MM.1S (cell line): ENCODE results near the gene LGR5.

Source experiments
- DNase-seq: peaks from one replicate; pipeline ENCODE4 v3.0.0-alpha.2; 2015
- H2AFZ ChIP-seq: fragments of 300-600 bp; sonication (generic); 2 replicates; pipeline ENCODE4 v1.6.0; 2016; ENCODE audit warnings: antibody characterized with exemption, low read length
- H3F3A ChIP-seq: fragments of 300-600 bp; sonication (generic); 2 replicates; pipeline ENCODE4 v1.6.1; 2016; ENCODE audit warnings: mild to moderate bottlenecking, antibody characterized with exemption, low read length, moderate library complexity, mixed read lengths; ENCODE audit not compliant: insufficient read depth
- H3K27ac ChIP-seq: fragments of 300-600 bp; sonication (generic); 2 replicates; pipeline ENCODE4 v1.5.1; 2016; ENCODE audit warnings: mild to moderate bottlenecking, low read length
- H3K27me3 ChIP-seq: fragments of 300-600 bp; sonication (generic); replicated peaks from 2 replicates; pipeline ENCODE4 v1.6.0; 2016; ENCODE audit warnings: low read length; ENCODE audit not compliant: insufficient read depth
- H3K36me3 ChIP-seq: fragments of 300-600 bp; sonication (generic); replicated peaks from 2 replicates; pipeline ENCODE4 v1.6.1; 2016; ENCODE audit warnings: mild to moderate bottlenecking, low read length, mixed read lengths; ENCODE audit not compliant: insufficient read depth
- H3K4me1 ChIP-seq: fragments of 300-600 bp; sonication (generic); 2 replicates; pipeline ENCODE4 v1.6.1; 2016; ENCODE audit warnings: low read length, mixed read lengths
- H3K4me2 ChIP-seq: fragments of 300-600 bp; sonication (generic); 2 replicates; pipeline ENCODE4 v1.6.0; 2016; ENCODE audit warnings: low read depth, low read length
- H3K4me3 ChIP-seq: fragments of 300-600 bp; sonication (generic); 2 replicates; pipeline ENCODE4 v1.5.1; 2016; ENCODE audit warnings: low read length, mixed read lengths
- H3K79me2 ChIP-seq: fragments of 300-600 bp; sonication (generic); 2 replicates; pipeline ENCODE4 v1.6.1; 2016; ENCODE audit warnings: mixed run types, low read length, mixed read lengths
- H3K9ac ChIP-seq: fragments of 300-600 bp; sonication (generic); 2 replicates; pipeline ENCODE4 v1.6.1; 2016; ENCODE audit warnings: low read length, mixed read lengths
- H3K9me2 ChIP-seq: fragments of 300-600 bp; sonication (generic); replicated peaks from 2 replicates; pipeline ENCODE4 v1.6.1; 2016; ENCODE audit warnings: mild to moderate bottlenecking, low read length, mixed read lengths; ENCODE audit not compliant: insufficient read depth
- H3K9me3 ChIP-seq: fragments of 300-600 bp; sonication (generic); replicated peaks from 2 replicates; pipeline ENCODE4 v1.6.1; 2016; ENCODE audit warnings: mild to moderate bottlenecking, low read length, mixed read lengths; ENCODE audit not compliant: insufficient read depth
- H4K20me1 ChIP-seq: fragments of 300-600 bp; sonication (generic); 2 replicates; pipeline ENCODE4 v1.6.1; 2016; ENCODE audit warnings: mild to moderate bottlenecking, low read length, moderate library complexity, mixed read lengths; ENCODE audit not compliant: insufficient read depth
- EZH2 ChIP-seq: fragments of 300-600 bp; sonication (generic); optimal IDR thresholded peaks from 2 replicates; pipeline ENCODE3; 2017; ENCODE audit warnings: low read depth, mild to moderate bottlenecking, antibody characterized with exemption, low read length, mixed read lengths
- EZH2phosphoT487 ChIP-seq: fragments of 300-600 bp; sonication (generic); IDR thresholded peaks from 2 replicates; pipeline ENCODE4 v1.6.1; 2018; ENCODE audit warnings: antibody characterized with exemption, low read length
- TF ChIP-seq, protein P1 (sequence below): fragments of 300-600 bp; sonication (generic); IDR thresholded peaks from 2 replicates; pipeline ENCODE4 v1.5.1; 2016; ENCODE audit warnings: antibody characterized with exemption, low read length, mixed read lengths

The LGR5 gene

GRCh38 chr12:71556875-71557274, 117.3 kb downstream of the LGR5 start:
- Histone ChIP-seq H3K36me3 (no peaks in the 10 kb centered on the region), H3K79me2 (no peaks in the 10 kb centered on the region), H3K4me3 (no peak overlapping the region), H2AFZ (no peak overlapping the region), H3K4me2 (no peak overlapping the region), H3K27me3 (no peaks in the 10 kb centered on the region), H3F3A (no peaks in the 10 kb centered on the region), H3K4me1 (no peaks in the 10 kb centered on the region), H4K20me1 (no peaks in the 10 kb centered on the region), H3K27ac (no peak overlapping the region), H3K9ac (no peak overlapping the region), H3K9me2 (no peaks in the 10 kb centered on the region), H3K9me3 (no peaks in the 10 kb centered on the region)
- DNase-seq: no peak
- TF ChIP-seq EZH2 (no peak), EZH2phosphoT487 (no peak)
- TF ChIP-seq, protein P1, sequence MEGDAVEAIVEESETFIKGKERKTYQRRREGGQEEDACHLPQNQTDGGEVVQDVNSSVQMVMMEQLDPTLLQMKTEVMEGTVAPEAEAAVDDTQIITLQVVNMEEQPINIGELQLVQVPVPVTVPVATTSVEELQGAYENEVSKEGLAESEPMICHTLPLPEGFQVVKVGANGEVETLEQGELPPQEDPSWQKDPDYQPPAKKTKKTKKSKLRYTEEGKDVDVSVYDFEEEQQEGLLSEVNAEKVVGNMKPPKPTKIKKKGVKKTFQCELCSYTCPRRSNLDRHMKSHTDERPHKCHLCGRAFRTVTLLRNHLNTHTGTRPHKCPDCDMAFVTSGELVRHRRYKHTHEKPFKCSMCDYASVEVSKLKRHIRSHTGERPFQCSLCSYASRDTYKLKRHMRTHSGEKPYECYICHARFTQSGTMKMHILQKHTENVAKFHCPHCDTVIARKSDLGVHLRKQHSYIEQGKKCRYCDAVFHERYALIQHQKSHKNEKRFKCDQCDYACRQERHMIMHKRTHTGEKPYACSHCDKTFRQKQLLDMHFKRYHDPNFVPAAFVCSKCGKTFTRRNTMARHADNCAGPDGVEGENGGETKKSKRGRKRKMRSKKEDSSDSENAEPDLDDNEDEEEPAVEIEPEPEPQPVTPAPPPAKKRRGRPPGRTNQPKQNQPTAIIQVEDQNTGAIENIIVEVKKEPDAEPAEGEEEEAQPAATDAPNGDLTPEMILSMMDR: no peak

GRCh38 chr12:71558445-71558844, 118.8 kb downstream of the LGR5 start:
- Histone ChIP-seq H3K27ac (no peak overlapping the region), H4K20me1 (no peaks in the 10 kb centered on the region), H2AFZ (no peak overlapping the region), H3K9ac (no peak overlapping the region), H3K4me3 (no peak overlapping the region), H3K4me2 (no peak overlapping the region), H3K79me2 (no peaks in the 10 kb centered on the region), H3K27me3 (no peaks in the 10 kb centered on the region), H3K9me3 (no peaks in the 10 kb centered on the region), H3F3A (no peaks in the 10 kb centered on the region), H3K36me3 (no peaks in the 10 kb centered on the region), H3K9me2 (no peaks in the 10 kb centered on the region), H3K4me1 (no peaks in the 10 kb centered on the region)
- TF ChIP-seq EZH2phosphoT487 (no peak), EZH2 (no peak)
- TF ChIP-seq, protein P1: no peak
- DNase-seq: no peak

DNA sequence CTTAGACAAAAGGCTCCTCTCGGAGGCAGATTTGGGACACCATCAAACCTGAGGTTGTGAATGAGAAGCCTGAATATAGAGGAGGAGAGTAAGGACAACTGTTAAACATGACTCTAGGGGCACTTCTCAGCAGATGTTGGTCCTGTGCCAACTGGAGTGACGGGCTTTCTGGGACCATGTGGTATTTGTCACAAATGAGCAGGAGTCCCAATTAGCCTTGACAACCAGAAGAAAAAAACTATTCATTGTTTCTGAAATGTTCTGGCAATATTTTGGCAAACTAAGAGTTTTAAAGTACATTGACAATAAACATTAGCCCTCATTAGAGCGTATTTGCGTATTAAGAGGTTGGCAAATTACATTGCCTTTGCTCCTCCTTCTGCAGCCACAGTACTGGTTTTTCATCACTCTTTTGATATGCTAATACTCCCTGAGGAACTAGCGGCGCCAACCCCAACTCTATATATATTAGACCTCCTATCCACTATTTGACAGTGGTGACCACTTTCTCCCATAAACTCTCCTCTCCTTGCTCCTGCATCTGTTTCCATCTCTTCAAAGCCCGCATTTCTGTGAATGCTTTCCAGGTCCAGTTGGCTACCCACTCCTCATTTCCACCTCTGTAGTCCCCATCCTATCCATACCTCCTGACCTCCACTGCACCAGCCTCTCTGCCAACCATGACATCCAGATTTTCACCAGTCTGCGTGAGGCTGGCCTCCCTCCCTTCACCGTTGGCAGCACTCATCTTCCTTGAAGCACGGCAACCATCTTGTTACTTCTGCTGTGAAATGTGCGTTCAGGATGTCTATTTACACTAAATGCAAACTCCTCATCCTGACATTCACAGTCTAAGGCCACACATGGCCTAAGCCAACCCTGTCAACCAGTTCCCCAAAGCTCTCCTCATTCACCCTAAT, 123.3 kb downstream of the LGR5 start:
- no peak overlapping the region for H2AFZ ChIP-seq
- no peaks in the 10 kb centered on the region for H3K9me2 ChIP-seq
- H3K27me3 ChIP-seq: no peaks in the 10 kb centered on the region
- no peaks in the 10 kb centered on the region for H3K36me3 ChIP-seq
- H3K4me1 ChIP-seq: no peaks in the 10 kb centered on the region
- no peak overlapping the region for H3K27ac ChIP-seq
- no peak overlapping the region for H3K4me3 ChIP-seq
- H3K9ac ChIP-seq: no peak overlapping the region
- H4K20me1 ChIP-seq: no peaks in the 10 kb centered on the region
- no peak for TF ChIP-seq EZH2
- TF ChIP-seq, protein P1: no peak
- no peak for TF ChIP-seq EZH2phosphoT487
- H3F3A ChIP-seq: no peaks in the 10 kb centered on the region
- DNase-seq: no peak
- no peak overlapping the region for H3K4me2 ChIP-seq
- H3K9me3 ChIP-seq: no peaks in the 10 kb centered on the region
- no peaks in the 10 kb centered on the region for H3K79me2 ChIP-seq
